Cardiac septum (tissue), 1 donor: ENCODE measurements around the gene ITGAX. TPM values are rescaled to one million over a fixed set of nuclear protein-coding genes. Genes with fewer than 3 reads are reported as not detected.

Experiments used
- DNase-seq: peaks from one replicate; pipeline ENCODE4 v3.0.0-alpha.2; 2020; ENCODE audit warnings: low spot score
- intact Hi-C: fragments of 100-400 bp; cut with DNase I; formaldehyde crosslinking; loops from one replicate; pipeline ENCODE4 v1.14.0; 2022
- total RNA-seq: library from RNA; stranded (reverse); fragmentation: NEBNext Ultra II Directional; extraction: Animal tissue kit (Norgen Biotek cat#: 25700); gene quantifications from one replicate; pipeline ENCODE4 v1.2.1, GENCODE V29; 2021
- donor health status: DM: no; HTN: no; CAD: no.

Gene ITGAX
- total RNA-seq, 1 donor from 2014 or later, result 5.9 TPM

DNA sequence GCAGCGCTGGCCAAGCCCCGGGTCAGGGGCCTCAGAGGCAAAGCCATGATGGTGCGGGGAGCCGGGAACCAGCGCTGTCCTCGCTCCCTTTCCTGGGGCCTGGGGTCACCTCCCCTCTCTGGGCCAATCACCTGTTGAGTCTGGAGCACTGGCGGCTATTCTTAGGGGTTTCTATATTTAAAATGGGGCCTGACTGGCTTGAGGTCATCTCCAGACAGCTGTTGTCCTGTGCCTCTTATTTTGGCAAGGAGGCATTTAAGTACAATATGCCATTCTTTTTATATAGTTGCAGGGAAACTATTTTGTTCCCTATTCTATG is 73.3 kb downstream of the ITGAX start, which contains the start of gene COX6A2:
Gene COX6A2 (minus strand): TSS at position 82 of the 319 bp plus-strand sequence. CDS start 35 bp downstream, at position 47.
- intact Hi-C loops, result no loop called here
- DNase-seq, result no peak

GRCh38 chr16:31428638-31429247 is 73.8 kb downstream of the ITGAX start:
- no peak for DNase-seq
- intact Hi-C loops, result no loop called here

DNA sequence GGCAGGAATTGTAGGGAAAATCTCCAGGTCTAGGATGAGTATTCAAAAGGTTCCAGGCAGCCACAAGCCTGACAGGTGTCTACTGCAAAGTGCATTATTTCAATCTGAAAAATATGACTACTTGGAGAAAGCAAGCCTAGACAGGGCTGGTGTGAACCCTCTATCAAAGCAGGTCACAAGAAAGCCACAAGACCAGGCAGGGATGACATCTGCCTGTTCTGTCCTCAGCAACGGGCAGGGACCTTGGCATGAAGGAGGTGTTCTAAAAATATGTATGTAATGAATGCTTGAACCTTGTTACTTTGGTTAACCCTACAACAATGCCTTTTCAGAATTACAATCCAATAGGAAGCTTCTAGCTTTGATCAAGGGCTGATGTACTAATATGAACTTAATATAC is 74.3 kb downstream of the ITGAX start:
- no peak for DNase-seq
- intact Hi-C loops, result no loop called here

DNA sequence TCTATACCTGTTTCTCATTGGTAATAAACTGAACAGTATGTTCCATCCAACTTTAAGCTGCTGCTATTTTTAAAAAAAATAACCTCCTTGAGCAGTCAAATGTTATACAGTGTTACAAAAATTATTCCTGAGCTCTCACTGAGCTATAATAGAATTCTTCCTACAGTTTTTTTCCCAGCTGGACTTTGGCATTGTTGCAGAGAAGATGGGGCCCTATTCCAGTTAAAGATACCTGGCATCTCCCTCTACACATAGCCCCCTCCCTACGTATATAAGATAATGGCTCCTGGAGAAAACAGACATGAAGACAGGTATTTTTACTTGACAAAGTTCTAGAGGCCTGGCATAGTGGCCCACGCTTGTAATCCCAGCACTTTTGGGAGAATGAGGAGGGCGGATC is 74.8 kb downstream of the ITGAX start:
- intact Hi-C loops, result no loop called here
- DNase-seq, result no peak

- intact Hi-C loops, result no loop called here
- DNase-seq, result no peak
Observed at GRCh38 chr16:31430380-31431052, 75.5 kb downstream of the ITGAX start.

Other genes starting within 250 kb of the ITGAX start
- gene BCKDK, start 246.8 kb upstream of the ITGAX start, total RNA-seq, result 56.4 TPM
- gene KAT8, start 237.5 kb upstream of the ITGAX start, total RNA-seq, result 56.5 TPM
- not detected for gene PRSS8, start 219.4 kb upstream of the ITGAX start, total RNA-seq
- 1.1 TPM for gene PRSS36, start 205.1 kb upstream of the ITGAX start, total RNA-seq
- gene FUS, start 175.0 kb upstream of the ITGAX start, total RNA-seq, result 158 TPM
- 3.2 TPM for gene PYCARD, start 152.4 kb upstream of the ITGAX start, total RNA-seq
- 2.4 TPM for gene TRIM72, start 141.1 kb upstream of the ITGAX start, total RNA-seq
- not detected for gene PYDC1, start 138.0 kb upstream of the ITGAX start, total RNA-seq
- gene ITGAM, start 95.2 kb upstream of the ITGAX start, total RNA-seq, result 4.8 TPM
- not detected for gene ITGAD, start 38.2 kb downstream of the ITGAX start, total RNA-seq
- gene COX6A2, start 73.2 kb downstream of the ITGAX start, total RNA-seq, result 890 TPM
- gene ZNF843, start 87.6 kb downstream of the ITGAX start, total RNA-seq, result 1.9 TPM
- 6.2 TPM for gene ARMC5, start 104.3 kb downstream of the ITGAX start, total RNA-seq
- gene TGFB1I1, start 117.0 kb downstream of the ITGAX start, total RNA-seq, result 57.8 TPM
- not detected for gene SLC5A2, start 127.9 kb downstream of the ITGAX start, total RNA-seq
- gene RUSF1, start 153.2 kb downstream of the ITGAX start, total RNA-seq, result 32.6 TPM
- 1.7 TPM for gene AHSP, start 172.7 kb downstream of the ITGAX start, total RNA-seq